PC-3 (cell line): ENCODE results near the gene NARS2.

ENCODE experiments used
- CTCF ChIP-seq: fragments of 300-600 bp; sonication (generic); conservative IDR thresholded peaks from 2 replicates; pipeline ENCODE4 v1.5.1; 2017; ENCODE audit warnings: antibody characterized with exemption, low read depth, mild to moderate bottlenecking, low read length
- EZH2 ChIP-seq: fragments of 300-600 bp; sonication (generic); IDR thresholded peaks from one replicate; pipeline ENCODE4 v1.6.1; 2017; ENCODE audit warnings: antibody characterized with exemption, mild to moderate bottlenecking, low read length; ENCODE audit not compliant: unreplicated experiment
- EZH2phosphoT487 ChIP-seq: fragments of 300-600 bp; sonication (generic); IDR thresholded peaks from 2 replicates; pipeline ENCODE4 v1.6.1; 2018; ENCODE audit warnings: mild to moderate bottlenecking, antibody characterized with exemption, low read length, borderline replicate concordance

GRCh38 chr11:78391424-78391823 lies 183.2 kb downstream of the NARS2 start:
- TF ChIP-seq CTCF (no peak), EZH2 (no peak), EZH2phosphoT487 (no peak)
